DMS114 treated with DMSO at 0.1 percent for 48 hours (cell line): Measurements from ENCODE around the gene MAP7D3.

ENCODE experiments used
- DNase-seq: peaks from one replicate; lab custom pipeline; 2025; ENCODE audit not compliant: unreplicated experiment; lab: John Stamatoyannopoulos, UW

Gene MAP7D3

GRCh38 chrX:136206916-136207315 lies 44.3 kb downstream of the MAP7D3 start:
- no peak for DNase-seq

GRCh38 chrX:136205882-136206380 lies 45.3 kb downstream of the MAP7D3 start:
- no peak for DNase-seq

- DNase-seq, result no peak
Observed at GRCh38 chrX:136204571-136204970, 46.6 kb downstream of the MAP7D3 start.

GRCh38 chrX:136203951-136204350 lies 47.2 kb downstream of the MAP7D3 start:
- no peak for DNase-seq

- DNase-seq, result no peak
Observed at GRCh38 chrX:136203438-136203837, 47.8 kb downstream of the MAP7D3 start.

- no peak for DNase-seq
Observed at GRCh38 chrX:136202889-136203288, 48.3 kb downstream of the MAP7D3 start.

GRCh38 chrX:136201601-136202000 lies 49.6 kb downstream of the MAP7D3 start:
- no peak for DNase-seq

GRCh38 chrX:136200466-136200865 lies 50.7 kb downstream of the MAP7D3 start:
- DNase-seq, result peak; percentile 2

- no peak for DNase-seq
Observed at GRCh38 chrX:136199365-136199764, 51.8 kb downstream of the MAP7D3 start.

GRCh38 chrX:136198678-136199243 lies 52.4 kb downstream of the MAP7D3 start:
- no peak for DNase-seq

- no peak for DNase-seq
Observed at GRCh38 chrX:136198010-136198409, 53.2 kb downstream of the MAP7D3 start.

GRCh38 chrX:136196691-136197155 lies 54.5 kb downstream of the MAP7D3 start:
- no peak for DNase-seq

- no peak for DNase-seq
Observed at GRCh38 chrX:136195247-136195646, 56.0 kb downstream of the MAP7D3 start.

GRCh38 chrX:136194536-136194935 lies 56.7 kb downstream of the MAP7D3 start:
- no peak for DNase-seq

GRCh38 chrX:136193771-136194170 lies 57.4 kb downstream of the MAP7D3 start:
- DNase-seq, result no peak

GRCh38 chrX:136192839-136193414 lies 58.3 kb downstream of the MAP7D3 start:
- DNase-seq, result no peak

GRCh38 chrX:136192135-136192534 lies 59.1 kb downstream of the MAP7D3 start:
- no peak for DNase-seq

GRCh38 chrX:136191171-136191570 lies 60.0 kb downstream of the MAP7D3 start:
- no peak for DNase-seq

- DNase-seq, result no peak
Observed at GRCh38 chrX:136190038-136190713, 61.0 kb downstream of the MAP7D3 start.

GRCh38 chrX:136189222-136189621 lies 62.0 kb downstream of the MAP7D3 start:
- no peak for DNase-seq

GRCh38 chrX:136186023-136186413 lies 65.2 kb downstream of the MAP7D3 start:
- DNase-seq, result no peak

- no peak for DNase-seq
Observed at GRCh38 chrX:136185401-136186022, 65.7 kb downstream of the MAP7D3 start.
